GM12878 (cell line): Measurements from ENCODE around the gene HSD11B1L. TPM values are rescaled to one million over a fixed set of nuclear protein-coding genes. Genes with fewer than 3 reads are reported as not detected.

ENCODE experiments used
- ATAC-seq: fragments of 200-7000 bp; cut with Tn5 transposase; 3 replicates; pipeline ENCODE4 v1.9.1; 2020; ENCODE audit warnings: mild to moderate bottlenecking, moderate library complexity
- BruUV-seq: library from RNA; stranded (reverse); fragments of 400-500 nt; replicated peaks from 2 replicates; lab custom pipeline; 2021; lab: Mats Ljungman, UMichigan
- CTCF ChIA-PET: fragments of 300-600 bp; sonication (Branson Sonifier 250); formaldehyde crosslinking; extraction: SDS; loops from one replicate; lab custom pipeline; 2021; ENCODE audit warnings: inconsistent platforms; lab: Yijun Ruan, JAX
- POLR2A ChIA-PET: fragments of 350-600 bp; formaldehyde crosslinking; extraction: SDS; loops from one replicate; lab custom pipeline; 2021; ENCODE audit warnings: inconsistent platforms; lab: Charles Lee
- RAD21 ChIA-PET: fragments of 300-600 bp; sonication (Branson Sonifier 250); formaldehyde crosslinking; loops from one replicate; lab custom pipeline; 2023; ENCODE audit warnings: antibody characterized with exemption; ENCODE audit not compliant: unreplicated experiment; lab: Charles Lee
- SMC1A ChIA-PET: fragments of 300-600 bp; sonication (Branson Sonifier 250); formaldehyde crosslinking; loops from one replicate; lab custom pipeline; 2023; ENCODE audit not compliant: unreplicated experiment, uncharacterized antibody; lab: Charles Lee
- DNase-seq: peaks from one replicate; pipeline ENCODE4 v3.0.0-alpha.2; 2011; ENCODE audit warnings: low read depth, low spot score
- FAIRE-seq: peaks from 3 replicates; lab custom pipeline; 2011; peaks lifted over from hg19 to GRCh38; lab: Jason Lieb, UNC
- H2AFZ ChIP-seq: 2 replicates; pipeline ENCODE4 v1.6.0; 2011; ENCODE audit warnings: low read depth, low read length, control low read depth; ENCODE audit not compliant: control insufficient read depth
- H3K27ac ChIP-seq: 2 replicates; pipeline ENCODE4 v1.5.1; 2011; ENCODE audit warnings: control low read depth; ENCODE audit not compliant: control insufficient read depth, insufficient read depth
- H3K27me3 ChIP-seq, 2 experiments: replicated peaks in 1 of 2; 2 replicates each; pipeline versions ENCODE4 v1.6.0 to v1.6.1; 2011; ENCODE audit warnings: low read length in 1 of 2; ENCODE audit not compliant: control insufficient read depth in 2 of 2, insufficient read depth in 2 of 2
- H3K36me3 ChIP-seq, 2 experiments: 2 replicates each; pipeline ENCODE4 v1.5.1; 2011; ENCODE audit warnings: low read length in 1 of 2; ENCODE audit not compliant: control insufficient read depth in 2 of 2, insufficient read depth in 2 of 2
- H3K4me1 ChIP-seq: 2 replicates; pipeline ENCODE4 v1.6.1; 2011; ENCODE audit warnings: mild to moderate bottlenecking, low read length, moderate library complexity, mixed read lengths; ENCODE audit not compliant: control insufficient read depth, insufficient read depth
- H3K4me2 ChIP-seq: 2 replicates; pipeline ENCODE4 v1.6.0; 2011; ENCODE audit warnings: control low read depth; ENCODE audit not compliant: control insufficient read depth, insufficient read depth
- H3K4me3 ChIP-seq: fragments of 200-600 bp; sonication (generic); 2 replicates; pipeline ENCODE4 v1.5.1; 2016
- H3K79me2 ChIP-seq: 2 replicates; pipeline ENCODE4 v1.6.0; 2011; ENCODE audit warnings: low read length; ENCODE audit not compliant: control insufficient read depth, insufficient read depth
- H3K9ac ChIP-seq: 2 replicates; pipeline ENCODE4 v1.8.0; 2011; ENCODE audit warnings: low read length, control low read depth, mixed read lengths; ENCODE audit not compliant: control insufficient read depth, insufficient read depth
- H3K9me3 ChIP-seq: replicated peaks from 3 replicates; pipeline ENCODE4 v1.5.1; 2011; ENCODE audit warnings: mild to moderate bottlenecking, low read length; ENCODE audit not compliant: control insufficient read depth, insufficient read depth
- H4K20me1 ChIP-seq: 2 replicates; pipeline ENCODE4 v1.6.0; 2011; ENCODE audit not compliant: control insufficient read depth, insufficient read depth
- ATF3 ChIP-seq: IDR thresholded peaks from 2 replicates; pipeline ENCODE4 v1.6.1; 2011; ENCODE audit warnings: low read depth, mild to moderate bottlenecking, low read length, moderate library complexity, borderline replicate concordance; ENCODE audit errors: extremely low read depth
- ATF7 ChIP-seq: fragments of 450-650 bp; IDR thresholded peaks from 2 replicates; pipeline ENCODE4 v1.6.1; 2016; ENCODE audit warnings: low read depth, mild to moderate bottlenecking
- FOS ChIP-seq: IDR thresholded peaks from 3 replicates; pipeline ENCODE4 v1.6.1; 2011; ENCODE audit warnings: borderline replicate concordance; ENCODE audit not compliant: insufficient read length; ENCODE audit errors: extremely low read depth
- HSF1 ChIP-seq: fragments of 150-350 bp; IDR thresholded peaks from 2 replicates; pipeline ENCODE4 v1.6.1; 2014; ENCODE audit warnings: mild to moderate bottlenecking, low read depth, low read length
- IRF3 ChIP-seq: fragments of 450-650 bp; IDR thresholded peaks from 2 replicates; pipeline ENCODE4 v1.6.1; 2014; ENCODE audit warnings: mild to moderate bottlenecking
- MTA3 ChIP-seq: IDR thresholded peaks from 2 replicates; pipeline ENCODE4 v1.6.1; 2012; ENCODE audit warnings: low read length, inconsistent platforms, borderline replicate concordance
- NR2C1 ChIP-seq: fragments of 450-650 bp; IDR thresholded peaks from 2 replicates; pipeline ENCODE4 v1.6.1; 2017; ENCODE audit warnings: antibody characterized with exemption, mild to moderate bottlenecking, moderate library complexity
- POLR2AphosphoS5 ChIP-seq: IDR thresholded peaks from 2 replicates; pipeline ENCODE4 v1.6.1; 2011; ENCODE audit warnings: mild to moderate bottlenecking, low read length, inconsistent platforms
- RUNX3 ChIP-seq: IDR thresholded peaks from 2 replicates; pipeline ENCODE4 v1.6.1; 2012; ENCODE audit warnings: low read length, inconsistent platforms
- TAF1 ChIP-seq: IDR thresholded peaks from 2 replicates; pipeline ENCODE4 v1.6.1; 2011; ENCODE audit warnings: mild to moderate bottlenecking, low read depth, low read length, borderline replicate concordance
- TARDBP ChIP-seq: IDR thresholded peaks from 2 replicates; pipeline ENCODE4 v1.6.1; 2016; ENCODE audit warnings: borderline replicate concordance
- TCF3 ChIP-seq: IDR thresholded peaks from 2 replicates; pipeline ENCODE4 v1.6.1; 2012; ENCODE audit warnings: low read depth, mild to moderate bottlenecking, low read length, borderline replicate concordance; ENCODE audit not compliant: insufficient read depth
- ZNF217 ChIP-seq: fragments of 450-650 bp; IDR thresholded peaks from 2 replicates; pipeline ENCODE4 v1.6.1; 2017; ENCODE audit warnings: antibody characterized with exemption, mild to moderate bottlenecking
- WGBS: methylation state at CpG from one replicate; pipeline ENCODE4 v1.1.6; 2016; ENCODE audit warnings: low lambda C conversion rate; ENCODE audit not compliant: insufficient replicate concordance, insufficient coverage; ENCODE audit errors: missing lambda C conversion rate; 5-methylcytosine and 5-hydroxymethylcytosine counted together
- in situ Hi-C: fragments of 300-500 bp; cut with MboI; formaldehyde crosslinking; loops from 9 replicates; pipeline ENCODE4 v1.14.3; 2018; ENCODE audit warnings: mixed read lengths
- intact Hi-C: fragments of 100-400 bp; cut with micrococcal nuclease; formaldehyde crosslinking; loops from one replicate; pipeline ENCODE4 v1.14.2; 2022; ENCODE audit not compliant: unreplicated experiment
- polyA plus RNA-seq, 11 experiments: library from polyadenylated mRNA; depleted of rRNA in 4 of 11; unstranded in 6 of 11; stranded (reverse) in 5 of 11; fragments of >200 nt; fragmentation: Nextera tagmentation in 4 of 11; fragmentation: Illumina TruSeq in 1 of 11; extraction: Ambion mirVana in 4 of 11; extraction: Trizol in 1 of 11; gene quantifications; 1 replicate in 1 of 11; 2 replicates in 10 of 11; pipeline versions ENCODE4 v1.2.1 to v1.2.3, GENCODE V29; 2011 to 2016; ENCODE audit warnings: inconsistent platforms in 2 of 11, missing spikeins in 2 of 11, low read depth in 1 of 11
- total RNA-seq, 4 experiments: library from RNA; depleted of rRNA in 3 of 4; stranded (reverse); fragments of >200 nt in 3 of 4; fragmentation: Illumina TruSeq in 1 of 4; extraction: Trizol in 1 of 4; gene quantifications; 2 replicates each; pipeline versions ENCODE4 v1.2.1 to v1.2.3, GENCODE V29; 2013 to 2021

HSD11B1L gene
- total and polyA plus RNA-seq, 10 of the 15 experiments (the other 5 are each of a cell fraction or from before 2014, with no cell fraction given) = 0.29 to 1.8 (median 1.1) TPM; not detected in 1

DNA sequence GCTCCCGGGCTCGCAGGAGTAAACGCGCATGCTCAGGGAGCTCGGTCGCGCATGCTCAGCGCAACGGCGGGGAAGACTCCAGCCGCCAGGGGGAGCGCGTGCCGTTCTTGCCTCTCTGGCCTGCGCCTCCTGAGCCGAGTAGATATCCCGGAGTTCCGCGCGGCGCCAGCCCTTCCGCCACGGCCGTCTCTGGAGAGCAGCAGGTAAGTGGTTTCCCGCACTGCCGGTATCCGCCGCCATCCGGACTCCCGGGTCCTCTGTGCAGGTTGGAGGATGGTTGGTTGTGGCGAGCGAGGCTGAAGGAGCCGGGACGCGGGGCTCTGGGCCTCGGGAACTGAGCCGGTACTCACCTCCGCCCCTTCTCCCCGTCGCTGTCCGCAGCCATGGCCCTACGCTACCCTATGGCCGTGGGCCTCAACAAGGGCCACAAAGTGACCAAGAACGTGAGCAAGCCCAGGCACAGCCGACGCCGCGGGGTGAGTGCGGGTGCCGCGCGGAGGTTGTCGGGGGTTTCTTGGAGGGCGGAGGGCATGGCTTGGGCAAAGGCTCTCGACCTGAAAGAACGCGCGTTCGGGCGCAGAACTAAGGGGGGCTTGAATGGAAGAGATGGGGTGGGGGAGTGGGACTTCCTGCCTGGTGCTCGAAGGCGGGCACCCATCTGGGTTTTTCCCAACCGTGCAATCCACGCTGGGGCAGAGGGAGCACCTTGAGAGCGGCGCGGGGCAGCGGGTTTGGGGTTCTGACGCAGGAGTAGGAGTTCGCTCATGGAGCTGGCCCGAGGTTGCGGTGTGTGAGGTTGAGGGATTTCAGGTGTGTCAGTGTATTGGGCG lies 9.5 kb downstream of the HSD11B1L start, which contains the start of gene RPL36 (continued):
- TF ChIP-seq NR2C1 = peak; percentile 53
- TF ChIP-seq TAF1 = peak; percentile 99
- TF ChIP-seq ATF7 = 0 out of 2 replicates have a peak, but pooled peaks have one; percentile 38
- TF ChIP-seq HSF1 = peak; percentile 66; the same call in 1 of the 2 replicates

DNA sequence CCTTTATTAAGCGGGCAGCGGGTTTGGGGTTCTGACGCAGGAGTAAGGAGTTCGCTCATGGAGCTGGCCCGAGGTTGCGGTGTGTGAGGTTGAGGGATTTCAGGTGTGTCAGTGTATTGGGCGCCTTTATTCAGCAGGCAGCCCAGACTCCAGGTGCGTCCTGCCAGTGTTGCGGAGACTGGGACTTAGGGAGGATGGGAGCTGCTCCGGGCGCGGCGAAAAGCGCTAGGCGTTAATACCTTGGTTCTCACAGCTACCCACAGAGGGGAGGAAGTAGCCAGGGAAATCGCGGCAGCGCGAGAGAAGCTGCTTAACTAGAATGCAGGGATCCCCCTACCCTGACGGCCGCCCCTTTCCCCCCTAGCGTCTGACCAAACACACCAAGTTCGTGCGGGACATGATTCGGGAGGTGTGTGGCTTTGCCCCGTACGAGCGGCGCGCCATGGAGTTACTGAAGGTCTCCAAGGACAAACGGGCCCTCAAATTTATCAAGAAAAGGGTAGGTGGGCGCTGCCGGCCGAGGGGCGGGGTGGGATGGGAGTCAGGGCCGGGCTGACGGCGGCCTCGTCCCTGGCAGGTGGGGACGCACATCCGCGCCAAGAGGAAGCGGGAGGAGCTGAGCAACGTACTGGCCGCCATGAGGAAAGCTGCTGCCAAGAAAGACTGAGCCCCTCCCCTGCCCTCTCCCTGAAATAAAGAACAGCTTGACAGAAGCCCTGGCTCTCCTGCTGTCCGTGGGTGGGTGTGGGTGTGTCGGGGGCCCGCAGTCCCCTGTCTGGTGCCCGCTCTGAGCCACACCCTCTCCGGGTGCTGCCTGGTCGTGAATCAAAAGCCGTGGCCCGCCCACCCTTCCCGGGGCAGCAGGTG lies 10.4 kb downstream of the HSD11B1L start:
- ChIA-PET RAD21 (no interaction called here), POLR2A (interaction anchor here (0.8 to 1.7 kb wide), 5 partner anchors 9 to 213 kb away, joined by 3 to 9 read pairs (median 4); partner anchors contain the start of genes NDUFA11, SAFB, SAFB2 and VMAC), SMC1A (no interaction called here), CTCF (interaction anchor here (0.6 to 3.7 kb wide), 4 partner anchors 17 to 113 kb away, joined by 3 to 74 read pairs (median 20); partner anchors contain the start of genes CATSPERD, LONP1, SAFB and SAFB2)
- TSS peak; percentile 93 for BruUV-seq
- H3K4me1 ChIP-seq = peaks cover 10% of the 10 kb centered on the region
- intact Hi-C loops (loop anchor here (2.0 kb wide), 2 partner anchors 30 to 100 kb away; partner anchors contain the start of genes CATSPERD, DUS3L and LONP1), in situ Hi-C loops (no loop called here)
- H3K4me3 ChIP-seq = peak overlapping the region; percentile 94
- no peak overlapping the region for H2AFZ ChIP-seq
- peak overlapping the region; percentile 64 for H3K4me2 ChIP-seq
- no peaks in the 10 kb centered on the region; the same call in 2 of the 3 replicates for H3K9me3 ChIP-seq
- H3K9ac ChIP-seq = peak overlapping the region; percentile 98
- WGBS = 4% methylated on average over 53 of the region's 54 CpGs
- peak overlapping the region; percentile 94 for H3K27ac ChIP-seq
- DNase-seq (no peak), FAIRE-seq (peak; percentile 27), ATAC-seq (no peak)
- no peaks in the 10 kb centered on the region; the same call in none of the 2 replicates for H4K20me1 ChIP-seq
- peaks cover 7 to 45% of the 10 kb centered on the region in 2 experiments; a peak in 3 of 4 replicates for H3K36me3 ChIP-seq
- peaks cover 49% of the 10 kb centered on the region for H3K79me2 ChIP-seq
- no peaks in the 10 kb centered on the region for H3K27me3 ChIP-seq
- TF ChIP-seq POLR2AphosphoS5 = peak; percentile 42
- TF ChIP-seq MTA3 = peak; percentile 76; the same call in 1 of the 2 replicates
- no peak for TF ChIP-seq HSF1
- TF ChIP-seq ATF3 = no peak
- TF ChIP-seq ZNF217 = no peak
- TF ChIP-seq TCF3 = 0 out of 2 replicates have a peak, but pooled peaks have one; percentile 9
- no peak for TF ChIP-seq TARDBP
- TF ChIP-seq IRF3 = no peak
- no peak for TF ChIP-seq FOS
- TF ChIP-seq RUNX3 = 0 out of 2 replicates have a peak, but pooled peaks have one; percentile 4
